ENCODE measurements around the gene PDZD4.

Gene PDZD4

GRCh38 chrX:153867671-153868070, 37.3 kb upstream of the PDZD4 start:
- no peak for DNase-seq

GRCh38 chrX:153867139-153867538, 36.8 kb upstream of the PDZD4 start:
- no peak for DNase-seq

- no peak for DNase-seq
Observed at GRCh38 chrX:153866302-153867019, 36.1 kb upstream of the PDZD4 start.

- no peak for DNase-seq
Observed at GRCh38 chrX:153865685-153866084, 35.3 kb upstream of the PDZD4 start.

GRCh38 chrX:153865321-153865580, 34.9 kb upstream of the PDZD4 start:
- DNase-seq: no peak

- DNase-seq: no peak
Observed at GRCh38 chrX:153864561-153865320, 34.4 kb upstream of the PDZD4 start.

GRCh38 chrX:153864101-153864500, 33.8 kb upstream of the PDZD4 start:
- DNase-seq: no peak

- no peak for DNase-seq
Observed at GRCh38 chrX:153863251-153863991, 33.1 kb upstream of the PDZD4 start.

- no peak for DNase-seq
Observed at GRCh38 chrX:153862369-153863250, 32.3 kb upstream of the PDZD4 start.

GRCh38 chrX:153861733-153862310, 31.5 kb upstream of the PDZD4 start:
- no peak for DNase-seq

GRCh38 chrX:153861151-153861550, 30.8 kb upstream of the PDZD4 start:
- no peak for DNase-seq

GRCh38 chrX:153857348-153857903, 27.1 kb upstream of the PDZD4 start:
- no peak for DNase-seq

GRCh38 chrX:153854702-153855101, 24.4 kb upstream of the PDZD4 start:
- no peak for DNase-seq

GRCh38 chrX:153853902-153854267, 23.5 kb upstream of the PDZD4 start:
- DNase-seq: no peak

GRCh38 chrX:153853180-153853901, 23.0 kb upstream of the PDZD4 start:
- DNase-seq: no peak

GRCh38 chrX:153851981-153852380, 21.6 kb upstream of the PDZD4 start:
- DNase-seq: no peak

- DNase-seq: no peak
Observed at GRCh38 chrX:153848325-153848724, 18.0 kb upstream of the PDZD4 start.

GRCh38 chrX:153845842-153846241, 15.5 kb upstream of the PDZD4 start:
- no peak for DNase-seq

GRCh38 chrX:153845195-153845594, 14.9 kb upstream of the PDZD4 start:
- DNase-seq: no peak

- DNase-seq: no peak
Observed at GRCh38 chrX:153844509-153845082, 14.3 kb upstream of the PDZD4 start.

GRCh38 chrX:153836921-153837320, 6.6 kb upstream of the PDZD4 start:
- DNase-seq: no peak

Data from stimulated activated CD4-positive, alpha-beta T cell treated with anti-CD3 and anti-CD28 coated beads, Interleukin-4, amount 100 ng/mL, for 4 hours (primary cell).